Right lobe of liver (tissue), 6 donors: Measurements from ENCODE around the gene TSPAN18. TPM values are rescaled to one million over a fixed set of nuclear protein-coding genes. Genes with fewer than 3 reads are reported as not detected.

Source experiments
- ATAC-seq, 4 donors: fragments of 200-7000 bp; cut with Tn5 transposase; one replicate each; pipeline ENCODE4 v1.9.1; 2020; ENCODE audit warnings: mild to moderate bottlenecking in 4 of 4, moderate library complexity in 4 of 4
- DNase-seq, 3 donors: peaks; one replicate each; pipeline ENCODE4 v3.0.0-alpha.2; 2020
- H3K27ac ChIP-seq, 3 donors: fragments of 200-600 bp; one replicate each; pipeline ENCODE4 v1.8.0; 2022
- H3K27me3 ChIP-seq, 2 donors: fragments of 200-600 bp; one replicate each; pipeline ENCODE4 v1.8.0; 2022
- H3K36me3 ChIP-seq, 4 donors: fragments of 200-600 bp; sonication (generic) in 1 of 4; one replicate each; pipeline versions ENCODE4 v1.5.1 to v1.8.0; 2017 to 2022; ENCODE audit warnings: control low read depth in 1 of 4
- H3K4me1 ChIP-seq, 4 donors: fragments of 200-600 bp; sonication (generic) in 1 of 4; one replicate each; pipeline versions ENCODE4 v1.5.1 to v1.8.0; 2017 to 2022; ENCODE audit warnings: control low read depth in 1 of 4
- H3K4me3 ChIP-seq, 3 donors: fragments of 200-600 bp; one replicate each; pipeline ENCODE4 v1.8.0; 2022
- H3K9me3 ChIP-seq, 4 donors: fragments of 200-600 bp; sonication (generic) in 1 of 4; one replicate each; pipeline versions ENCODE4 v1.5.1 to v1.8.0; 2017 to 2022; ENCODE audit warnings: control low read depth in 1 of 4
- POLR2A ChIP-seq: fragments of 450-650 bp; IDR thresholded peaks from one replicate; pipeline ENCODE4 v1.6.1; 2017; ENCODE audit warnings: antibody characterized with exemption, mild to moderate bottlenecking
- WGBS: methylation state at CpG from one replicate; pipeline ENCODE4 v1.1.6; 2018; ENCODE audit warnings: low coverage, low lambda C conversion rate; ENCODE audit not compliant: insufficient coverage; ENCODE audit errors: missing lambda C conversion rate; 5-methylcytosine and 5-hydroxymethylcytosine counted together
- intact Hi-C, 2 donors: fragments of 100-400 bp; cut with DNase I; formaldehyde crosslinking; loops; one replicate each; pipeline versions ENCODE4 v1.11.2 to v1.14.1; 2022
- total RNA-seq, 6 experiments: library from RNA; depleted of rRNA in 2 of 6; stranded (reverse); fragments of >200 nt in 2 of 6; fragmentation: NEBNext Ultra II Directional in 3 of 6; extraction: Animal tissue kit (Norgen Biotek cat#: 25700) in 3 of 6; gene quantifications; one replicate each; pipeline versions ENCODE4 v1.1.0 to v1.2.4, GENCODE V29; 2016 to 2023
- TF ChIP-seq, protein P1 (sequence below), 4 donors: fragments of 200-600 bp in 3 of 4; fragments of 450-650 bp in 1 of 4; IDR thresholded peaks; one replicate each; pipeline versions ENCODE4 v1.5.1 to v1.8.0; 2016 to 2022; ENCODE audit warnings: antibody characterized with exemption in 4 of 4, mild to moderate bottlenecking in 2 of 4
- donor health status: DM: no; HTN: yes; CAD: no.
- donor health status: DM: no; HTN: no; CAD: no.
- donor health status: DM: no; HTN: no; CAD: no.
- donor health status: DM: no; HTN: yes; CAD: no.
- donor health status: DM: no; HTN: yes; CAD: no.

TSPAN18 gene
- total RNA-seq, 6 experiments from 2014 or later, result 3.4 to 10.6 (median 5.3) TPM

DNA sequence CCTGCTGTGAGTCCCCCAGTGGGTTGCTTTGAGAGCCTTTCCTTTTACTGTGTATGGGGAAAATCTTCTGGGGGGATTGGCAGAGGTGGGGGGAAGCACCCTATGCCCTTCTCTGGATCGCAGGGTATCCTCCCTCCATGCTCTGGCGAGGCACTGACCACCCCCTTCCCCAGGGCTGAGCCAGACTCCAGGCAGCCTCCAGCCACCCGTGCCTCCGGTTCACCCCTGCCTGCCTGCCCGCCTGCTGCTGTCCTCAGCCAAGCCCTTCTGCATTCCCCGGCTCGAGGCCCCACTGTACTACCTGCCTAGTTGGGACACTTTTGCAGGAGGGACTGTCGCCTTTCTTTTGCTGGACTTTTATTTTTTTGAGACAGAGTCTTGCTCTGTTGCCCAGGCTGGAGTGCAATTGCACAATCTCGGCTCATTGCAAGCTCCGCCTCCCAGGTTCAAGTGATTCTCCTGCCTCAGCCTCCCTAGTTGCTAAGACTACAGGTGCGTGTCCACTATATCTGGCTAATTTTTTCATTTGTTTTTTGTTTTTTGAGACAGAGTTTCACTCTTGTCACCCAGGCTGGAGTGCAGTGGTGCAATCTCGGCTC, 247.7 kb downstream of the TSPAN18 start:
- H3K36me3 ChIP-seq, result no peaks in the 10 kb centered on the region
- H3K27ac ChIP-seq, result no peak overlapping the region
- ATAC-seq (no peak), DNase-seq (no peak)
- H3K4me1 ChIP-seq, result peaks cover 0 to 20% (median 10%) of the 10 kb centered on the region in 4 donors
- no peak overlapping the region for H3K4me3 ChIP-seq
- intact Hi-C loops, result no loop called here
- no peak for TF ChIP-seq POLR2A
- H3K9me3 ChIP-seq, result no peaks in the 10 kb centered on the region
- H3K27me3 ChIP-seq, result no peaks in the 10 kb centered on the region
- 94% methylated on average over 7 of the region's 12 CpGs for WGBS

DNA sequence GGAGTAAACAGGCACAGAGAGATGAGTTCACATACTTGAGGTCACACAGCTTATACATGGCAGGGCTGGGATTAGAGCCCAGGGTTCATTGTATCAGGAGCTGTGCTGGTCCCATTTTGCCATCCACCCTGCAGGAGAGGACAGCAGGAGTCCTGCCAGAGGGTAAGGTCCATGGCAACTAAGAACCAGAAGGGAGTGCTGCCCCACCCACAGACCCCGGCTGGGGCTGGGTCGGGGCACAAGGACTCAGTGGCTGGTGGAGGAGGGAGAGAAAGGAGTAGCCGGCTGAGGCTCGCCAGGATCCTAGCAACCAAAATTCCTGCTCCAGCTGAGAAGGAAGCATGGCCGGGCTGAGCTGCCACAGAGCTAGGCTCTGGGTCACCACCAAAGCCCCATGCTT, 249.8 kb downstream of the TSPAN18 start:
- intact Hi-C loops, result no loop called here
- TF ChIP-seq, protein P1, sequence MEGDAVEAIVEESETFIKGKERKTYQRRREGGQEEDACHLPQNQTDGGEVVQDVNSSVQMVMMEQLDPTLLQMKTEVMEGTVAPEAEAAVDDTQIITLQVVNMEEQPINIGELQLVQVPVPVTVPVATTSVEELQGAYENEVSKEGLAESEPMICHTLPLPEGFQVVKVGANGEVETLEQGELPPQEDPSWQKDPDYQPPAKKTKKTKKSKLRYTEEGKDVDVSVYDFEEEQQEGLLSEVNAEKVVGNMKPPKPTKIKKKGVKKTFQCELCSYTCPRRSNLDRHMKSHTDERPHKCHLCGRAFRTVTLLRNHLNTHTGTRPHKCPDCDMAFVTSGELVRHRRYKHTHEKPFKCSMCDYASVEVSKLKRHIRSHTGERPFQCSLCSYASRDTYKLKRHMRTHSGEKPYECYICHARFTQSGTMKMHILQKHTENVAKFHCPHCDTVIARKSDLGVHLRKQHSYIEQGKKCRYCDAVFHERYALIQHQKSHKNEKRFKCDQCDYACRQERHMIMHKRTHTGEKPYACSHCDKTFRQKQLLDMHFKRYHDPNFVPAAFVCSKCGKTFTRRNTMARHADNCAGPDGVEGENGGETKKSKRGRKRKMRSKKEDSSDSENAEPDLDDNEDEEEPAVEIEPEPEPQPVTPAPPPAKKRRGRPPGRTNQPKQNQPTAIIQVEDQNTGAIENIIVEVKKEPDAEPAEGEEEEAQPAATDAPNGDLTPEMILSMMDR (IDR thresholded peaks at IDR 0.05), result no peak
- TF ChIP-seq POLR2A, result no peak
- WGBS, result no CpG with 5 or more reads among the region's 5 CpGs
- no peak for DNase-seq
- no peaks in the 10 kb centered on the region for H3K36me3 ChIP-seq
- no peak overlapping the region for H3K27ac ChIP-seq
- H3K27me3 ChIP-seq, result no peaks in the 10 kb centered on the region
- peaks cover 0 to 35% (median 17%) of the 10 kb centered on the region in 4 donors for H3K4me1 ChIP-seq
- ATAC-seq, result no peak
- H3K4me3 ChIP-seq, result no peak overlapping the region
- H3K9me3 ChIP-seq, result no peaks in the 10 kb centered on the region

DNA sequence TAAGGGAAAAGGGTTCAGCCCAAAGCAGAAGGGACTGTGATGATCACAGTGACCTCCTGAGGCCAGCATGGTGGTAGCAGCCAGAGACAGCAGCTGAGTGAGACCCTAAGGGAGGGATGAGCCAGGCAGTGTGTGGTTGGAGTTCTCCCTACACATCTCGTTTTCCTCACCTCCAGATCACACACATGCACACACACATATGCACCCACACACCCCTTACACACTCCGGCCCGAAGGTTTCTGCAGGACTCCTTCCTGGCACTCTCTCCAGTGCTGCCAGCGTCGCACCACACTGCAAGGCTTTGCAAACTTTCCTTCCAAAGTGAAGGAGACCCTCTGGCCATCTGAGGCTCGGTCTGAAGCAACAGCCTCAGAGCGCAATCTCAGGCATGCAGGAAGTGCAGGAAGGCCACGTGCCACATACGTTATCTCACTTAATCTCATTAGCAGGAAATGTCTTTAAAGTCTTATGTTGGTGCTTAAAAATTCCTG, 250.8 kb downstream of the TSPAN18 start:
- Histone ChIP-seq H3K27me3 (no peaks in the 10 kb centered on the region), H3K4me3 (no peak overlapping the region), H3K9me3 (no peaks in the 10 kb centered on the region), H3K36me3 (no peaks in the 10 kb centered on the region), H3K27ac (peak overlapping the region in 1 of 3 donors; percentile 13), H3K4me1 (peaks cover 0 to 35% (median 17%) of the 10 kb centered on the region in 4 donors)
- ATAC-seq, result no peak
- intact Hi-C loops, result no loop called here
- TF ChIP-seq, protein P1 (IDR thresholded peaks at IDR 0.05), result peak in 3 of 4 donors; percentile 10 to 25 (median 21)
- no peak for TF ChIP-seq POLR2A
- 52% methylated on average over 9 of the region's 9 CpGs for WGBS
- DNase-seq, result no peak

DNA sequence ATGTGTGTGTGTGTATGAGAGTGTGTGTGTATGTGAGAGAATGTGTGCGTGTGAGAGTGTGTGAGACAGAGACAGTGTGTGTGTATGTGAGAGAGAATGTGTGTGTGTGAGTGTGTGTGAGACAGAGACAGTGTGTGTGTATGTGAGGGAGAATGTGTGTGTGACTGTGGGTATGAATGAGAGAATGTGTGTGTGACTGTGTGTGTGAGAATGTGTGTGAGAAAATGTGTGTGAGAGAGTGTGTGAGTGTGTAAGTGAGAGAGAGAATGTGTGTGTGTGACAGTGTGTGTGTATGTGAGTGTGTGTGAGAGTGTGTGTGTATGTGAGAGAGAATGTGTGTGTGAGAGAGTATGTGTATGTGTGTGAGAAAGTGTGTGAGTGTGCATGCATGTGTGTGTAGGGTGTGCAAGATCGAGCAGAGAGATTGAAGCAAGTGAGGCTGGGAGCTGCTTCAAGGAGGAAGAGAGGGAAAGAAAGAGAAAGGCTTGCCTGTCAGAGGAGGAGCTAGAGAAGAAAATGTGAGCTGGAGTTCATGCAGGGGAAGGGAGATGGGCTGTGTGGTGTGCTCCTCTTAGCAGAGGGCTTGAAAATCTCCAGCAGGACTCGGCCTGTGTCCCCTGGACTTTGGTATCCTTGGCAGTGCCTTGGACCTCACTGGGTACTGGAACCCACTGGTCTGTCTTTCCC, 251.7 kb downstream of the TSPAN18 start:
- Histone ChIP-seq H3K27me3 (no peaks in the 10 kb centered on the region), H3K4me3 (no peak overlapping the region), H3K27ac (peak overlapping the region; percentile 36 to 77 (median 54)), H3K9me3 (no peaks in the 10 kb centered on the region), H3K36me3 (no peaks in the 10 kb centered on the region), H3K4me1 (peaks cover 0 to 35% (median 17%) of the 10 kb centered on the region in 4 donors)
- ATAC-seq, result peak in 3 of 4 donors; percentile 7 to 27 (median 23)
- TF ChIP-seq, protein P1 (IDR thresholded peaks at IDR 0.05), result no peak
- no peak for TF ChIP-seq POLR2A
- no peak for DNase-seq
- 58% methylated on average over 2 of the region's 3 CpGs for WGBS
- intact Hi-C loops, result no loop called here

DNA sequence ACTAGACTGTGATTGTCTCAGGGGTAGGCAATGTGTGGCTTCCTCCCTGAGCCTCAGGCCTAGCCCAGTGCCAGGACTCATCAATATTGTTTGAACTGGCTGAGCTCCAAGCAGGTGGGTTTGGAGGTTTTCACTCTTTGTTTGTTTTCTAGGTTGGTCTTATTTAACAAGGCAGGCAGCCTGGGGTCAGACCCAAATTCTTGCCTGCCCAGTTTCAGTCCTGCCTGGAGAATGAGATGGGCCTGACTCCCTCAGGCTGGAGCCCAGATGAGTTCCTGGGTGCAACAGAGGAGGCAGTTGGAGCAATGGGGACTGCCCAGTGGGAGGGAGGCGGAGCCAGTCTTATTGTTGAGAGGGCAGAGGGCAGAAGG, 252.2 kb downstream of the TSPAN18 start:
- Histone ChIP-seq H3K4me3 (no peak overlapping the region), H3K27ac (peak overlapping the region; percentile 36 to 77 (median 54)), H3K4me1 (peaks cover 0 to 35% (median 17%) of the 10 kb centered on the region in 4 donors), H3K9me3 (no peaks in the 10 kb centered on the region), H3K36me3 (no peaks in the 10 kb centered on the region), H3K27me3 (no peaks in the 10 kb centered on the region)
- intact Hi-C loops, result no loop called here
- TF ChIP-seq POLR2A, result no peak
- TF ChIP-seq, protein P1 (IDR thresholded peaks at IDR 0.05), result no peak
- WGBS, result 40% methylated on average over 1 of the region's 1 CpG
- peak; percentile 72 to 82 (median 78) for DNase-seq
- ATAC-seq, result peak; percentile 79 to 82 (median 80)
